Prostate gland (tissue), 2 donors: ENCODE results near the gene NT5DC4. TPM values are rescaled to one million over a fixed set of nuclear protein-coding genes. Genes with fewer than 3 reads are reported as not detected.

Source experiments
- DNase-seq: peaks from one replicate; pipeline ENCODE4 v3.0.0-alpha.2; 2019; ENCODE audit warnings: low spot score
- H3K27ac ChIP-seq, 2 donors: fragments of 200-600 bp; sonication (generic); 2 replicates each; pipeline ENCODE4 v1.5.1; 2017 to 2019
- H3K27me3 ChIP-seq: fragments of 200-600 bp; sonication (generic); replicated peaks from 2 replicates; pipeline ENCODE4 v1.5.1; 2019; ENCODE audit not compliant: insufficient read depth
- H3K36me3 ChIP-seq, 2 donors: fragments of 200-600 bp; sonication (generic); 1 replicate in 1 of 2; 2 replicates in 1 of 2; pipeline versions ENCODE4 v1.5.1 to v1.8.1; 2017 to 2019
- H3K4me1 ChIP-seq: fragments of 200-600 bp; sonication (generic); replicated peaks from 2 replicates; pipeline ENCODE4 v1.5.1; 2019
- H3K4me3 ChIP-seq, 2 donors: fragments of 200-600 bp; sonication (generic); 2 replicates each; pipeline ENCODE4 v1.5.1; 2017 to 2019
- H3K9me3 ChIP-seq: fragments of 200-600 bp; sonication (generic); 2 replicates; pipeline ENCODE4 v1.5.1; 2017
- POLR2A ChIP-seq: fragments of 450-650 bp; IDR thresholded peaks from one replicate; pipeline ENCODE4 v1.6.1; 2016; ENCODE audit warnings: antibody characterized with exemption, mild to moderate bottlenecking
- POLR2AphosphoS5 ChIP-seq: sonication (generic); formaldehyde crosslinking; IDR thresholded peaks from one replicate; pipeline ENCODE4 v1.6.1; 2017; ENCODE audit warnings: antibody characterized with exemption
- WGBS: methylation state at CpG from one replicate; pipeline ENCODE4 v1.1.5; 2018; 5-methylcytosine and 5-hydroxymethylcytosine counted together
- intact Hi-C: fragments of 100-400 bp; cut with DNase I; formaldehyde crosslinking; loops from one replicate; pipeline ENCODE4 v1.14.2; 2022
- total RNA-seq, 2 donors: library from RNA; depleted of rRNA; stranded (reverse); fragments of >200 nt; gene quantifications; one replicate each; pipeline ENCODE4 v1.1.0, GENCODE V29; 2016
- TF ChIP-seq, protein P1 (sequence below), 4 experiments: fragments of 200-600 bp in 2 of 4; fragments of 450-650 bp in 2 of 4; sonication (generic) in 2 of 4; IDR thresholded peaks; 1 replicate in 3 of 4; 2 replicates in 1 of 4; pipeline ENCODE4 v1.5.1; 2016 to 2019; ENCODE audit warnings: antibody characterized with exemption in 4 of 4, mild to moderate bottlenecking in 2 of 4, moderate library complexity in 2 of 4

The NT5DC4 gene
- total RNA-seq, 2 donors from 2014 or later: 0.23 TPM; not detected in 1

DNA sequence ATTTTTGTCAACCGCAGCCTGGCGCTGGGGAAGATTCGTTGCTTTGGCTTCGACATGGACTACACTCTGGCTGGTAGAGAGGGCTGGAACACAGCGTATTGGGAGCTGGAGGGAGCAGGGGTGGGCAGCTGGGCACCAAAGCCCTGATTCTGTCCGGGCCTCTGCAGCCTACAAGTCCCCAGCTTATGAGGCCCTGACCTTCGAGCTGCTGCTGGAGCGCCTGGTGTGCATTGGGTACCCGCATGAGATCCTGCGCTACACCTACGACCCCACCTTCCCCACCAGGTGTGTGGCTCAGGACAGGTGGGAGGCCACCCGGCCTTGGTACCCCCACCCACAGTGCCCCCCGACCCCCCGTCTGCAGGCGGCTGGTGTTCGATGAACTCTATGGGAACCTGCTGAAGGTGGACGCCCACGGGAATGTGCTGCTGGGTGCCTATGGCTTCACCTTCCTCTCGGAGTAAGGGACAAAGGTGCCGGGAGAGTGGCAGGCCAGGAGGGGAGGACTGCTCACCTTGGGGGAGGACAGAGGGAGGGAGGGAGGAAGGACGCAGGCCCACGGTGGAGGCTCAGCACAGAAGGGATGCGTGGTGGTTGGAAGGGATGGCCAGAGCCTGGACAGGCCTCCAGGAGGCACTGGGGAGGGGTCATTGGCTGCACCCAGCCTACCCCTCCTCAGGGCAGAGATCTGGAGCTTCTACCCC is 1.2 kb downstream of the NT5DC4 start:
- Histone ChIP-seq H3K27ac (no peak overlapping the region), H3K4me1 (no peaks in the 10 kb centered on the region), H3K27me3 (no peaks in the 10 kb centered on the region), H3K9me3 (no peaks in the 10 kb centered on the region), H3K36me3 (no peaks in the 10 kb centered on the region), H3K4me3 (no peak overlapping the region)
- intact Hi-C loops: no loop called here
- TF ChIP-seq, protein P1, sequence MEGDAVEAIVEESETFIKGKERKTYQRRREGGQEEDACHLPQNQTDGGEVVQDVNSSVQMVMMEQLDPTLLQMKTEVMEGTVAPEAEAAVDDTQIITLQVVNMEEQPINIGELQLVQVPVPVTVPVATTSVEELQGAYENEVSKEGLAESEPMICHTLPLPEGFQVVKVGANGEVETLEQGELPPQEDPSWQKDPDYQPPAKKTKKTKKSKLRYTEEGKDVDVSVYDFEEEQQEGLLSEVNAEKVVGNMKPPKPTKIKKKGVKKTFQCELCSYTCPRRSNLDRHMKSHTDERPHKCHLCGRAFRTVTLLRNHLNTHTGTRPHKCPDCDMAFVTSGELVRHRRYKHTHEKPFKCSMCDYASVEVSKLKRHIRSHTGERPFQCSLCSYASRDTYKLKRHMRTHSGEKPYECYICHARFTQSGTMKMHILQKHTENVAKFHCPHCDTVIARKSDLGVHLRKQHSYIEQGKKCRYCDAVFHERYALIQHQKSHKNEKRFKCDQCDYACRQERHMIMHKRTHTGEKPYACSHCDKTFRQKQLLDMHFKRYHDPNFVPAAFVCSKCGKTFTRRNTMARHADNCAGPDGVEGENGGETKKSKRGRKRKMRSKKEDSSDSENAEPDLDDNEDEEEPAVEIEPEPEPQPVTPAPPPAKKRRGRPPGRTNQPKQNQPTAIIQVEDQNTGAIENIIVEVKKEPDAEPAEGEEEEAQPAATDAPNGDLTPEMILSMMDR (IDR thresholded peaks at IDR 0.05): no peak
- TF ChIP-seq POLR2A (no peak), POLR2AphosphoS5 (no peak)
- no peak for DNase-seq
- 87% methylated on average over 18 of the region's 23 CpGs for WGBS

DNA sequence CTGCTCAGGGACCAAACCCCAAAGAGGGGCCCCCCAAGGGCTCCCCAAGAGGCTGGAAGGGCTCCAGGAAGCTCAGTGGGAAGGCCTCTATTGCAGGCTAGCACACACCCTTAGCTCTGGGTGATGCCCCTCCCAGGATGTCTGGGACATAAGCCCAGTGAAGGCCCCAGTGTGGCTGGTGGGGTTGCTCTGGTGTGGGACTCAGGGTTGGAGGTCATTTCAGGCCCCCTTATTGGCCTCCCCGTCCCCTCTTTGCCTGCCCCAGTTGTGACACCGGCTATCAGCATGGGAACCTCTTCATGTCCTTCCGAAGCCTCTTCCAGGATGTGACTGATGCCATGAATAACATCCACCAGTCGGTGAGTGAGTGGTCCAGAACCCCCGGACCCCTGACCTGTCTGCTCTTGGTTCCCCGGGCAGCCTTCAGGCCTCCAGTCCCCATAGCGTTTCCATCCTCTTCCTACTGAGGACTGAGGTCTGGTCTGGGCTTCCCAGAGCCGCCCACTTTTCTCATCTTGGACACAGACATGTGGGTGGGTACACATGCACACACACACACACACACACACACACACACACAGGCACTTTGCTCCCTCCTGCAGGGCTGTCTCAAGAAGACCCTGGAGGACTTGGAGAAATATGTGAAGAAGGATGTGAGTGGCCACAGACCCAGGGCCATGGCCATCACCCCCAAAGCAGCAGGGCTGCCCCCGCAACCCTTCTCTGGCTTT is 2.2 kb downstream of the NT5DC4 start:
- DNase-seq: no peak
- Histone ChIP-seq H3K27me3 (no peaks in the 10 kb centered on the region), H3K4me3 (no peak overlapping the region), H3K27ac (no peak overlapping the region), H3K4me1 (no peaks in the 10 kb centered on the region), H3K9me3 (no peaks in the 10 kb centered on the region), H3K36me3 (no peaks in the 10 kb centered on the region)
- WGBS: 91% methylated on average over 9 of the region's 9 CpGs
- intact Hi-C loops: no loop called here
- TF ChIP-seq POLR2AphosphoS5: no peak
- TF ChIP-seq POLR2A: no peak
- TF ChIP-seq, protein P1 (IDR thresholded peaks at IDR 0.05): no peak

DNA sequence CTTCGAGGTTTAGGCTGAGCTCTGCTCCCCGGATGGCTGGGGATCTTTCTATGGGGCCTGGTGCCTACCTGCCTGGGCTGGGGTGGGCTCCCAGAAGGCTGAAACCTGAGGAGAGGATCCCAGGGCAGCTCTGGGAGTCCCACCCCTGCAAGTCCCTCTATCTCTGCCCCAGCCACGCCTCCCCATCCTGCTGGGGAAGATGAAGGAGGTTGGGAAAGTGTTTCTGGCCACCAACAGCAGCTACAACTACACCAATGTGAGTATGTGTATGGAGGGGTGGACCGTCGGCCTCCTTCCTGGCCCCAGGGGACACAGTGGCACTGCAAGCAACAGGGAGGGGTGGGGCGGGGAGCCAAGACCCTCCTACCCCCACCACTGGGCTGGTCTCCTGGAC is 2.7 kb downstream of the NT5DC4 start:
- intact Hi-C loops: no loop called here
- Histone ChIP-seq H3K4me1 (no peaks in the 10 kb centered on the region), H3K9me3 (no peaks in the 10 kb centered on the region), H3K36me3 (no peaks in the 10 kb centered on the region), H3K4me3 (no peak overlapping the region), H3K27me3 (no peaks in the 10 kb centered on the region), H3K27ac (no peak overlapping the region)
- TF ChIP-seq POLR2AphosphoS5 (no peak), POLR2A (no peak)
- TF ChIP-seq, protein P1 (IDR thresholded peaks at IDR 0.05): no peak
- DNase-seq: no peak
- 97% methylated on average over 6 of the region's 6 CpGs for WGBS

DNA sequence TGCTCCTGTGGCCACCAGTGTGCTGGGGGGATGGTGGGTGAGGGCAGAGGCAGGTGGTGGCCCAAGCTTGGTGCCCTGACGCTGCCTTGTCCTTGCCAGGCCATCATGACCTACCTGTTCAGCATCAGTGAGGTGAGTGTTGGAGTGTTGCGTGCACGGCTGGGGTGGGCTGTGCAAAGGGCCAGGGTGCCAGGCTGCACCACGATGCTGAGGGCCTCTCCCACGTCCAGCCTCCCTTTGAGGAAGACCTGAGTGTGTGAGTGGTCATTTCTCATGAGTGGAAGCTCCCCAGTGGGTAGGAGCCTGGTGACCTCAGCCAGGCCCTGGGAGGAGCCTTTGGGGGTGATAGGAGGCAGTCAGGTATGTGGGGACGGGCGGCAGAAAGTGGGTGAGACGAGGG is 3.2 kb downstream of the NT5DC4 start:
- WGBS: 98% methylated on average over 8 of the region's 8 CpGs
- no peak for DNase-seq
- no peaks in the 10 kb centered on the region for H3K4me1 ChIP-seq
- intact Hi-C loops: no loop called here
- TF ChIP-seq, protein P1 (IDR thresholded peaks at IDR 0.05): no peak
- TF ChIP-seq POLR2AphosphoS5 (no peak), POLR2A (no peak)
- no peaks in the 10 kb centered on the region for H3K27me3 ChIP-seq
- H3K36me3 ChIP-seq: no peaks in the 10 kb centered on the region
- H3K4me3 ChIP-seq: no peak overlapping the region
- H3K9me3 ChIP-seq: no peaks in the 10 kb centered on the region
- no peak overlapping the region for H3K27ac ChIP-seq
